GM10248 (cell line): ENCODE results near the gene TPSD1.
"Not testable (repeated sequence)": the region's sequence is repeated elsewhere in the genome, so short reads cannot be mapped to it uniquely, and the experiment has no call there.

Experiments
- CTCF ChIA-PET: fragments of 300-600 bp; sonication (Branson Sonifier 250); formaldehyde crosslinking; extraction: SDS; loops from one replicate; lab custom pipeline; 2021; ENCODE audit warnings: antibody characterized with exemption; lab: Yijun Ruan, JAX
- POLR2A ChIA-PET: fragments of 350-650 bp; sonication (Branson Sonifier 250); formaldehyde crosslinking; extraction: SDS; loops from one replicate; lab custom pipeline; 2020; ENCODE audit warnings: antibody characterized with exemption; lab: Yijun Ruan, JAX
- DNase-seq: peaks from one replicate; pipeline ENCODE4 v3.0.0; 2012; ENCODE audit errors: extremely low spot score
- CTCF ChIP-seq: IDR thresholded peaks from 2 replicates; pipeline ENCODE4 v1.5.1; 2012; ENCODE audit warnings: mild to moderate bottlenecking, low read depth; ENCODE audit errors: extremely low read depth, missing control alignments, control extremely low read depth

Gene TPSD1

GRCh38 chr16:1293921-1294656, 38.2 kb downstream of the TPSD1 start:
- CTCF ChIA-PET: interaction anchor here (1.5 kb wide), 1 partner anchor 10 kb away, joined by 3 read pairs; no protein-coding TSS in a partner anchor
- TF ChIP-seq CTCF: no peak
- POLR2A ChIA-PET: no interaction called here
- no peak for DNase-seq

GRCh38 chr16:1295465-1295864, 39.6 kb downstream of the TPSD1 start:
- ChIA-PET POLR2A (no interaction called here), CTCF (interaction anchor here (0.9 kb wide), 1 partner anchor 9 kb away, joined by 3 read pairs; no protein-coding TSS in a partner anchor)
- DNase-seq: no peak
- TF ChIP-seq CTCF: no peak

- POLR2A ChIA-PET, DNase-seq: not testable (repeated sequence)
- CTCF ChIA-PET: interaction anchor here (0.8 kb wide), 1 partner anchor 9 kb away, joined by 3 read pairs; no protein-coding TSS in a partner anchor
These were observed 40.8 kb downstream of the TPSD1 start for GRCh38 chr16:1296688-1297017.

- ChIA-PET POLR2A (no interaction called here), CTCF (interaction anchor here (0.8 kb wide), 1 partner anchor 9 kb away, joined by 3 read pairs; no protein-coding TSS in a partner anchor)
- no peak for DNase-seq
- no peak for TF ChIP-seq CTCF
These were observed 41.3 kb downstream of the TPSD1 start for GRCh38 chr16:1297018-1297696.

GRCh38 chr16:1298406-1298805, 42.5 kb downstream of the TPSD1 start:
- ChIA-PET POLR2A (no interaction called here), CTCF (interaction anchor here (3.8 kb wide), 1 partner anchor 8 kb away, joined by 13 read pairs; no protein-coding TSS in a partner anchor)
- no peak for DNase-seq
- TF ChIP-seq CTCF: no peak

- ChIA-PET POLR2A (no interaction called here), CTCF (interaction anchor here (2.2 to 3.8 kb wide), 2 partner anchors 9 to 12 kb away, joined by 7 to 13 read pairs; no protein-coding TSS in a partner anchor)
- no peak for TF ChIP-seq CTCF
- DNase-seq: no peak
These were observed 43.4 kb downstream of the TPSD1 start for GRCh38 chr16:1299012-1299867.
